T-helper 1 cell treated with Interleukin-12 subunit alpha and Interleukin-12 subunit beta and Interleukin-4 antibody, amounts not matched to agents 30 μg/mL and 1 μg/mL, for 36 hours (primary cell): ENCODE results near the gene FAM131B.
A peak's percentile ranks its signal among the peaks of the same experiment; 100 is the strongest.

Source experiments
- H3K27ac Mint-ChIP-seq: one replicate; pipeline ENCODE4 v1.8.0; 2021; ENCODE audit warnings: mild to moderate bottlenecking, mixed read lengths
- H3K27me3 Mint-ChIP-seq: one replicate; pipeline ENCODE4 v1.8.0; 2021; ENCODE audit warnings: low read depth, mixed read lengths
- H3K36me3 Mint-ChIP-seq: one replicate; pipeline ENCODE4 v1.8.0; 2021; ENCODE audit warnings: low read depth, mixed read lengths
- H3K4me1 Mint-ChIP-seq: one replicate; pipeline ENCODE4 v1.8.0; 2021; ENCODE audit warnings: low read depth, mixed read lengths
- H3K4me3 Mint-ChIP-seq: one replicate; pipeline ENCODE4 v1.8.0; 2021; ENCODE audit warnings: mild to moderate bottlenecking, moderate library complexity, mixed read lengths
- H3K9me3 Mint-ChIP-seq: one replicate; pipeline ENCODE4 v1.8.0; 2021; ENCODE audit warnings: mixed read lengths

FAM131B gene

GRCh38 chr7:143381427-143382125 is 19.1 kb upstream of the FAM131B start:
- Mint-ChIP-seq H3K4me3 (peak overlapping the region; percentile 68), H3K4me1 (peaks cover 28% of the 10 kb centered on the region), H3K27ac (peak overlapping the region; percentile 9), H3K36me3 (peaks cover 5% of the 10 kb centered on the region), H3K9me3 (no peaks in the 10 kb centered on the region), H3K27me3 (no peaks in the 10 kb centered on the region)

GRCh38 chr7:143380646-143381426 is 18.3 kb upstream of the FAM131B start, which contains the start of gene ZYX:
TSS of gene ZYX (plus strand) at chr7:143381345. CDS start at chr7:143381572, 227 bp downstream.
- peaks cover 34% of the 10 kb centered on the region for H3K4me1 Mint-ChIP-seq
- H3K9me3 Mint-ChIP-seq = no peaks in the 10 kb centered on the region
- no peaks in the 10 kb centered on the region for H3K27me3 Mint-ChIP-seq
- H3K4me3 Mint-ChIP-seq = peak within 1 kb of the TSS; percentile 81
- H3K36me3 Mint-ChIP-seq = peaks cover 5% of the 10 kb centered on the region
- peak within 1 kb of the TSS; percentile 76 for H3K27ac Mint-ChIP-seq

GRCh38 chr7:143380260-143380645 is 17.7 kb upstream of the FAM131B start:
- H3K9me3 Mint-ChIP-seq = no peaks in the 10 kb centered on the region
- peaks cover 39% of the 10 kb centered on the region for H3K4me1 Mint-ChIP-seq
- H3K4me3 Mint-ChIP-seq = peak overlapping the region; percentile 81
- peaks cover 5% of the 10 kb centered on the region for H3K36me3 Mint-ChIP-seq
- no peaks in the 10 kb centered on the region for H3K27me3 Mint-ChIP-seq
- H3K27ac Mint-ChIP-seq = peak overlapping the region; percentile 76

DNA sequence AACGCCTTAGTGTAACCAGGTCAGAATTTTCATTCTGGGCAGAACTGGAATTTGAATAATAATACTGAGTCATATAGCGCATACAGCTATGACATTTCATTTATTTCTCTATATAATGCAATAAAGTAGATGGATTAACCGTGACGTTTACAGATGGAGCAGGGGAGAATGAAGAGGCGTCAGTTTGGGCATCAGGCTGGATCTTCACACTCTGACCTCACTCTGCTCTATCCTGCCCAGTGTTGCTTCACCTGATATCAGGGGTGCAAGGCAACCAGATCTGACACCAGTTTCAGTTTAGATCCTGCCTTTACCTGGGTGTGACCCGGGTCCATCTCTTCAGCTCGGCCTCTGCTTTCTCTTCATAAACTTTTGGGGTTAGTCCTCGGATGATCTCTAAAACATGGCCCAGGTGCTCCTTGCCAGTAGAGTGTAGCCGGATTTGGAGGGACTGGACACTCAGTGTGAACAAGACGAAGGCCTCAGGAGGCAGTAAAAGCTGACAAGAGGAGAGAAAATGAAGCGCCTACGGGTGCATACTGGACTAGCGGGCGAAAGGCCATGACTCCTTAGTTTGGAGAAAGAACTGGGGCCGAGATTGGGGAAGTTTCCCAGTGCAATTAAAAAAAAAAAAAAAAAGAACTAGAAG is 17.2 kb upstream of the FAM131B start:
- Mint-ChIP-seq H3K4me3 (peak overlapping the region; percentile 81), H3K36me3 (peaks cover 5% of the 10 kb centered on the region), H3K27me3 (no peaks in the 10 kb centered on the region), H3K27ac (peak overlapping the region; percentile 76), H3K4me1 (peaks cover 45% of the 10 kb centered on the region), H3K9me3 (no peaks in the 10 kb centered on the region)

- Mint-ChIP-seq H3K4me1 (peaks cover 53% of the 10 kb centered on the region), H3K4me3 (no peak overlapping the region), H3K27ac (no peak overlapping the region), H3K36me3 (peaks cover 2% of the 10 kb centered on the region), H3K27me3 (no peaks in the 10 kb centered on the region), H3K9me3 (no peaks in the 10 kb centered on the region)
Measured at GRCh38 chr7:143376396-143376795, 13.9 kb upstream of the FAM131B start.

- Mint-ChIP-seq H3K4me3 (no peak overlapping the region), H3K4me1 (peaks cover 55% of the 10 kb centered on the region), H3K9me3 (no peaks in the 10 kb centered on the region), H3K36me3 (peaks cover 2% of the 10 kb centered on the region), H3K27ac (peak overlapping the region; percentile 69), H3K27me3 (peaks cover 4% of the 10 kb centered on the region)
Measured at GRCh38 chr7:143375298-143376034, 13.0 kb upstream of the FAM131B start.

DNA sequence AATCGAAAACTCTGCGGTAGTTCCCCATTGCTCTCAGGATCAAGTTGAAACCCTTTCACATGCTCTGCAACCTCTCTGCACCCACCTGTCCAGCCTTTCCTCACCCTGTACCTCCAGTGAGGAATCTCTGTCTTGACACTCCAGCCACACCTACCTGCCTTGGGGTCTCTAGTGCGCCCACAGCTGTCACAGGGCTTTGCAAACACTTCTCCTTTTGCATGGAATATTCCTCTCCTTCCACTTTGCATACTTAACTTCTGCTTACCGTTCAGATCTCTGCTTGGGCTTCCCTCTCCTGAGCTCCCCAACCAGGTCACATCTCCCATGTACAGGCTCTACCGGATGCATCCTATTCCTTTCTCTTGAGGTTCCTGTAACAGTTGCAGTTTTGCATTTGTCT is 12.0 kb upstream of the FAM131B start:
- Mint-ChIP-seq H3K27ac (peak overlapping the region; percentile 46), H3K4me1 (peaks cover 51% of the 10 kb centered on the region), H3K9me3 (no peaks in the 10 kb centered on the region), H3K36me3 (peaks cover 2% of the 10 kb centered on the region), H3K4me3 (no peak overlapping the region), H3K27me3 (peaks cover 10% of the 10 kb centered on the region)

DNA sequence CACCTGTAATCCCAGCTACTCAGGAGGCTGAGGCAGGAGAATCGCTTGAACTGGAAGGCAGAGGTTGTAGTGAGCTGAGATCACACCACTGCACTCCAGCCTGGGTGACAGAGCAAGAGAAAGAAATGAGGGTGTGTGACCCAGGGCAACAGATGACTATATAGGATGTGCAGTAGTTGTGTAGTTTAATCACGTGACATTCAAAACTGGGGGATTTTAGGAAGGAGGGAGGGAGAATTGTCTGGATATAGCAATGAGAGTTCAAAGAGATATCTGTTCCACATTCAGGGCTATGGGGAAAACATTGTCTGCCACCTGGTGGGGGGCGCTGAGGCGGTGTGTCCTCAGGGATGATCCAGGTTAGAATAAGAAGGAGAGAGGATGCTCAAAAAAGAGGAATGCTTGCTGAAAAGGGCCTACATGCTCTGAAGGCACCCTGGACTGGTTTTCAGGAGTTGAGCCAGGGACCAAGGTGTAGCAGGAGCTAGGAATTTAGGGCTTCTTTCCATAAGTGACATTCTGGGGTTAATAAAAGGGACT is 10.8 kb upstream of the FAM131B start:
- H3K9me3 Mint-ChIP-seq = no peaks in the 10 kb centered on the region
- H3K27ac Mint-ChIP-seq = no peak overlapping the region
- H3K4me1 Mint-ChIP-seq = peaks cover 42% of the 10 kb centered on the region
- H3K4me3 Mint-ChIP-seq = no peak overlapping the region
- peaks cover 2% of the 10 kb centered on the region for H3K36me3 Mint-ChIP-seq
- peaks cover 10% of the 10 kb centered on the region for H3K27me3 Mint-ChIP-seq

DNA sequence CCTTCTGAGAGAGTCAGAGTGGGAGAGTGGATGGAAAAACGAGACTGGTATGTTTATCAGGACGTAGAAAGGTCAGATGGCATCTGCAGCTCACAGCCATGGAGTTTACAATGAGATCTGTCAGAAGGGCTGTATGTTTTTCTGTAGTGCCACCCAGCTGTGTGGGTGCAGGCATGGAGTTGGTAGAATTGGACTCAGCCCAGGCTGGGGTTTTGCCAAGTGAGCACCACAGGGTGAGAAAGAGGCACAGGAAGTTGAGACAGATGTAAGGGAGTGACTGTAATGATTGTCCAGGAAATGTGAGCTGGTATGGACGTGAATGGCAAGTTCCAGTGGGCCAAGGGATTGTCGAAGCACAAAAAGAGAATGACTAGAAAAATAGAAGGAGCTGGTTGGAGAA is 9.6 kb upstream of the FAM131B start:
- no peaks in the 10 kb centered on the region for H3K9me3 Mint-ChIP-seq
- no peak overlapping the region for H3K4me3 Mint-ChIP-seq
- peaks cover 20% of the 10 kb centered on the region for H3K27me3 Mint-ChIP-seq
- peaks cover 39% of the 10 kb centered on the region for H3K4me1 Mint-ChIP-seq
- no peak overlapping the region for H3K27ac Mint-ChIP-seq
- peaks cover 2% of the 10 kb centered on the region for H3K36me3 Mint-ChIP-seq

- no peak overlapping the region for H3K27ac Mint-ChIP-seq
- H3K4me1 Mint-ChIP-seq = peaks cover 21% of the 10 kb centered on the region
Measured at GRCh38 chr7:143369678-143370651, 7.5 kb upstream of the FAM131B start.

GRCh38 chr7:143368387-143368786 is 5.9 kb upstream of the FAM131B start:
- no peak overlapping the region for H3K4me3 Mint-ChIP-seq
- no peaks in the 10 kb centered on the region for H3K9me3 Mint-ChIP-seq
- peaks cover 56% of the 10 kb centered on the region for H3K27me3 Mint-ChIP-seq
- H3K4me1 Mint-ChIP-seq = peaks cover 13% of the 10 kb centered on the region
- peaks cover 2% of the 10 kb centered on the region for H3K36me3 Mint-ChIP-seq
- H3K27ac Mint-ChIP-seq = no peak overlapping the region

More at GRCh38 chr7:143369678-143370651, 7.5 kb upstream of the FAM131B start:
- H3K36me3 Mint-ChIP-seq = peaks cover 2% of the 10 kb centered on the region
- no peak overlapping the region for H3K4me3 Mint-ChIP-seq
- H3K9me3 Mint-ChIP-seq = no peaks in the 10 kb centered on the region
- H3K27me3 Mint-ChIP-seq = peaks cover 40% of the 10 kb centered on the region

DNA sequence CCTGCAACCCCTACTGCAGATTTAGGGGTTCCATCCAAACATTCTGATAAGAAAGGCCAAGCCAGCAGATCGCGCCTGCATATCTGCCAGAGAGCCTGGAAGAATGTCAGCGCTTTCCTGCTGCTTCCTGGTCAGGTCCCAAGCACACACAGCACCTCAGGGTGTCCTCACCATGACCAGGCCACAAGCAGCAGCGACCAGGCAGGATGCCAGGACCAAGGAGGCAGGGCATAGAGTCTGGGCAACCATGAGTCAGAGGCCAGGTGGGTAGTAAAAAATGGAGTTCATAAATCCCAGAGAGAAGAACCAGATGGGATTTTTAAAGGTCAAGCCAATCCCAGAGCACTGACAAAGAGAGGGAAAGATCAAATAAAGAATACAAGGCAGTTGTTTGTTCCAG is 5.5 kb upstream of the FAM131B start:
- Mint-ChIP-seq H3K27ac (no peak overlapping the region), H3K4me1 (peaks cover 15% of the 10 kb centered on the region), H3K27me3 (peaks cover 60% of the 10 kb centered on the region), H3K9me3 (no peaks in the 10 kb centered on the region), H3K36me3 (peaks cover 2% of the 10 kb centered on the region), H3K4me3 (no peak overlapping the region)
